22Rv1 (cell line): ENCODE measurements around the gene ATP13A3.

Source experiments
- ZFX ChIP-seq: fragments of 450-650 bp; IDR thresholded peaks from 2 replicates; pipeline ENCODE4 v1.6.1; 2017; ENCODE audit warnings: antibody characterized with exemption, borderline replicate concordance
- TF ChIP-seq, protein P1 (sequence below): fragments of 450-650 bp; IDR thresholded peaks from 2 replicates; pipeline ENCODE4 v1.5.1; 2017; ENCODE audit warnings: mild to moderate bottlenecking

DNA sequence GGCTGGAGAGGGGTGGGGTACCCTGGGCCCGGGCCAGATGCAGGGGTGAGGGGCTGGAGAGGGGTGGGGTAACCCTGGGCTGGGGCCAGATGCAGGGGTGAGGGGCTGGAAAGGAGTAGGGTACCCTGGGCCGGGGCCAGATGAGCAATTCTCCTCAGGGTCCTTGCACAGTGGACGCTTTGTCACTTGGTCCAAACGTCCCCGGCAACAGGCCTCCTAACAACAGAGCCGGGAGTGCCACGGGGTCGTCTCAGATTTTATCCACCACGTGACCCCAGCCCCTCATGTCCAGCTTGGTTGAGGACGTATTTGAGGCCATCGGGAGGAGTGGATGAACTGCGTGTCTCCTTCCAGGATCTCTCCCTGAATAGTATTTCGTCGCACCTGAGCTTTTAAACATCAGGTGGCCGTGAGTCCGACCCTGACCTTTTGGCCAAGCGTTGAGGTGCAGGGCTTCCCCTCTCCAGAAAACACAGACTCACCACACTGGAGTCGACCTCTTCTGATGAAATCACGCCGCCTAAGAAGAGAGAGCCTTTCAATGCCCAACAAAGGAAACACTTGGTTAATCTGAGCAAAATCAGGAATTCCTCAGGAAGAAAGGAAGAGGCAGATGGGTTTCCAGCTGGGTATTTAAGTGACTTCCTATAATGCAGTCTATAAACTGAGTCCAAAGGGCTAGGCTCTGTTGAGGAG, 104.5 kb downstream of the ATP13A3 start:
- TF ChIP-seq, protein P1, sequence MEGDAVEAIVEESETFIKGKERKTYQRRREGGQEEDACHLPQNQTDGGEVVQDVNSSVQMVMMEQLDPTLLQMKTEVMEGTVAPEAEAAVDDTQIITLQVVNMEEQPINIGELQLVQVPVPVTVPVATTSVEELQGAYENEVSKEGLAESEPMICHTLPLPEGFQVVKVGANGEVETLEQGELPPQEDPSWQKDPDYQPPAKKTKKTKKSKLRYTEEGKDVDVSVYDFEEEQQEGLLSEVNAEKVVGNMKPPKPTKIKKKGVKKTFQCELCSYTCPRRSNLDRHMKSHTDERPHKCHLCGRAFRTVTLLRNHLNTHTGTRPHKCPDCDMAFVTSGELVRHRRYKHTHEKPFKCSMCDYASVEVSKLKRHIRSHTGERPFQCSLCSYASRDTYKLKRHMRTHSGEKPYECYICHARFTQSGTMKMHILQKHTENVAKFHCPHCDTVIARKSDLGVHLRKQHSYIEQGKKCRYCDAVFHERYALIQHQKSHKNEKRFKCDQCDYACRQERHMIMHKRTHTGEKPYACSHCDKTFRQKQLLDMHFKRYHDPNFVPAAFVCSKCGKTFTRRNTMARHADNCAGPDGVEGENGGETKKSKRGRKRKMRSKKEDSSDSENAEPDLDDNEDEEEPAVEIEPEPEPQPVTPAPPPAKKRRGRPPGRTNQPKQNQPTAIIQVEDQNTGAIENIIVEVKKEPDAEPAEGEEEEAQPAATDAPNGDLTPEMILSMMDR = no peak
- TF ChIP-seq ZFX = no peak
